HG03558 (cell line): ENCODE data around the gene RHCG.

Experiments used
- ATAC-seq: cut with Tn5 transposase; IDR thresholded peaks from one replicate; pipeline ENCODE4 v1.9.1; 2021; ENCODE audit warnings: moderate number of reproducible peaks; ENCODE audit not compliant: unreplicated experiment; ENCODE audit errors: extremely low read depth

Gene RHCG

GRCh38 chr15:89496155-89497098 lies at the start of gene RHCG:
Gene RHCG, minus strand, starts transcription at chr15:89496583. Its CDS starts 39 bp downstream, at chr15:89496544.
- ATAC-seq, result no peak

DNA sequence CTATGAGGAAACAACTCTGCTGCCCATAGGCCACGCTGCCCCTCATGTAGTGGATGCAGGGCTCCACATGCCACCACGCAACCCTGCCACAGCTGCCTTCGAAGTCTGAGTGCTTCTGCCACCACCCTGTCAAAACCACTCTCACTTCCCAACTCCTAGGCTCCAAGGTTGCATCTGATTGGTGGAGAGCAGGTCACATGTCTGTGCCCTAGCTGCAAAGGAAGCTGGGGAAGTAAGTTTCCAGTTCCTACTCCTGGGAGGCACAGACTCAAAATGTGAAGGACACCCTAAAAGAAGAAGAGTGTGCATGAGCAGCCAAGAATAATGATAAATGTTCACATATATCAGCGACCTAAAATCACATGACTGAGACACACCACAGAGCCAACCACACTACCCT lies 47.0 kb upstream of the RHCG start:
- ATAC-seq, result no peak

DNA sequence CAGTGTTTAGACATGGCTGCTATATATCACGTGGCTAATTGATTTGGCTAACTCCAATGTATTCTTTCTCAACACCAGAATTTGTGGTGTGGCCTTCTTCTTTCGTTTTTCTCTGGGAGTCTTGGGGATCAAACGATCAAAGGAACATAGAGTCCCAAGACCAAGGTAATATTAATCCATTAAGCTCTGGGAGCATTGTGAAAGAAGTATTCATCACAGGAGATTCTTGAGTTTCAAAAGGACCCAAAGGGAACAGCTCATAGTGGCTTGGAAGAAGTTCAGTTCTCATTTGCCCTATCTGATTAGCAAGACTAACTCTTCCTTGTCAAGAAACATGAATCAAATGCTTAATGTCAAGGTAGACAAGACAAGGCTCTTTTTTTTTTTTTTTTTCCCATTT lies 46.0 kb upstream of the RHCG start:
- ATAC-seq, result no peak

GRCh38 chr15:89539027-89539426 lies 42.6 kb upstream of the RHCG start:
- ATAC-seq, result no peak

- no peak for ATAC-seq
Measured at GRCh38 chr15:89533861-89534544, 37.6 kb upstream of the RHCG start.

DNA sequence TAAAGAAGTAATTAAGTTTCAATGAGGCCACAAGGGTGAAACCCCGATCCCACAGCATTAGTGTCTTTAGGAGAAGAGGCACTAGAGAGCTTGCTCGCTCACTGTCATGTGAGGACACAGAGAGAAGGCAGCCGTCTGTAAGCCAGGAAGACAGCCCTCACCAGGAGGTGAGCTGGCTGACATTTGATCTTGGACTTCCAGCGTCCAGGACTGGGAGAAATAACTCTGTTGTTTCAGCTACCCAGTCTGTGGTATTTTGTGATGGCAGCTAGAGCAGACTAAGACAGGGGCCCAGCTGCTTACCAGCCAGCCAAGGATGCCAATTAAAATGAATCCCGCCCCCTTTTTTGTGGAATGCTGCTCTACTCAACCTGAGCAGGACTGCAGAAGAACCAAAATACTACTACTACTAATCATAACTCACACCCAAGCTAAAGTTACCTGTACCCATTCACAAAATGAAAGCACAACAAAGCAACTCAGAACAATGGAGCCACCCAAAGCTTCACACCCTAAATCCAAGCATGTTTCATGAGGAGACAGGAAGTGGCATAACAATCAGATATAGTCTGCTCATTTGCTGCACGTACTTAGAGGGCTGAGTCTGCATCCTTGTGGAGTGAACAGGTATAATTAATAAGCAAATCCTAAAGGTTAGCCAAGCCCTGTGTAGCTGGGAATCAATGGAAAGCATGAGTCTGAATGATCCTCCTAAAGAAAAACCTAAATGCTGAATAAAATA lies 35.6 kb upstream of the RHCG start:
- no peak for ATAC-seq

DNA sequence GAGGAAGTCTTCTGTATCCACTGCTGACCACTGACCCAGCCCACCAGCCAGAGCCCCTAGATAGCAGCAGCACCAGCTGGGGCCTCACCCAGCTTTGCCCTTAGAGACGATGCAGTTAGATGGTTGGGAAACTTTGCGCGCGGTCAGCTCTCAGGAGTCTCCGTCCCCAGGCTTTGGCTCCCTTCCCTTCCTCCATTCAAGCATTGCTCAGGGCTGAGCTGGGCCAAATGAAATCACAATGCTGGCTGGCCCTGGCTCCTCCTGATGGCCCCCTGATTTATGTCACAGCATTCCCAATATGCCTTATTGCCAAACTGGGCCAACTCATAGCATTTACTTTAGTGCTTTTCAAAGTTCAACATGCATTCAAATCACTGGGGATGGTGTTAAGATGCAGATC lies 34.6 kb upstream of the RHCG start:
- no peak for ATAC-seq

DNA sequence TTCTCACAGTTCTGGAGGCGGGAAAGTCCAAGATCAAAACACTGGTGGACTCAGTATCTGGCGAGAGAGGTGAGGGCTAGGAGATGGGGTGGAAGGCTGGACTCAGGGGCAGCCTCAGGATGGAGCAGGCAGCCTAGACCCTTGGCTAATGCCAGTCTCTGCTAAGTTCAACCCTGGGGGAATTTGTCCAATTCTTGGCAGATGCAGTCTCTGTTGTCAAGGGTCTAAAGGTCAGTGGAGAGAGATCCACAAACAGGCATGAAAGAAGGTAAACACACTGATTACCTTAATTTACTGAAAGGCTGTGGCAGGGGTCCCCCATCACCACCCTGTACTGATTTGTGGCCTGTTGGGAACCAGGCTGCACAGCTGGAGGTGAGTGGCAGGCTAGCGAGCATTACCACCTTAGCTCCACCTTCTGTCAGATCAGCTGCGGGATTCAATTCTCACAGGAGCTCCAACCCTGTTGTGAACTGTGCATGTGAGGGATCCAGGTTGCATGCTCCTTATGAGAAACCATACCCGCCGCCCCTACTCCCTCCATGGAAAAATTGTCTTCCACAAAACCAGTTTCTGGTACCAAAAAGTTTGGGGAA lies 32.5 kb upstream of the RHCG start:
- no peak for ATAC-seq

GRCh38 chr15:89526601-89527441 lies 30.4 kb upstream of the RHCG start:
- no peak for ATAC-seq

DNA sequence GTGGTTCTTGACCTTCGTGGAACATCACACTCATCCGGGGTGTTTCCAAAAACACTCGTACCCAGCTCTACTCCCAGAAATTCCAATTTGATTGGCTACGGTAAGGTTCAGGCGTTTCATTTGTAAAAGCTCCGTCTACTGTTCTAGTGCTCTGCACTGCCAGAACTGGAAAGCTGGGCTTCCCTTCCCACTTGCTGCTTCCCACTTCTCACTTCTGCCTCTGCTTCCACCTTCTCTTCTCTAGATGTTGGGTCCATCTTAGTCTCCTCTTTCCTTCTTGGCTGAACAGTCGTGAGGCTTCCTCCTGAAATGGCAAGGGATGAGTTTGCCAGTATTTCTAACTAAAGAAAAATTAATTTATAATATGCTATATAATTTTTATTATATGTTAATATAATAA lies 29.8 kb upstream of the RHCG start:
- ATAC-seq, result no peak

GRCh38 chr15:89524184-89524583 lies 27.8 kb upstream of the RHCG start:
- ATAC-seq, result no peak

DNA sequence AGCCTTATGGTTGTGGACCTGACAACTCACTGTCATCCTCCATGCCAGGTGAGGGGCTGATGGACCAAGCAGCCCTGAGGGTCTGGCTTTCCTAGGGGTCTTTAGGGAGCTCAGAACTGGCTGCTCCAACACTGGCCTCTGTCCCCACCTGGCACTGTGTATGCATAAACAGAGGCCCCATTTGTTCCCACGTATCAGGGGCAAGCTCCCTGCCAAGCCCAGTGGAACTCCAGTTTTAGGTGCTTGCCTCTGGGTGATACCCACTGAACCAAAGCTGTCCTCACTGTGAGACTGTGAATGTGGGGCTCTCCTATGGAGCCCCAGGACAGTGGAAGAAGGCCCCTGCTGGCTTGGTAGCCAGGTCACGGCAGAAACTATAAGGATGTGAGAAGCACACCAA lies 26.7 kb upstream of the RHCG start:
- no peak for ATAC-seq

DNA sequence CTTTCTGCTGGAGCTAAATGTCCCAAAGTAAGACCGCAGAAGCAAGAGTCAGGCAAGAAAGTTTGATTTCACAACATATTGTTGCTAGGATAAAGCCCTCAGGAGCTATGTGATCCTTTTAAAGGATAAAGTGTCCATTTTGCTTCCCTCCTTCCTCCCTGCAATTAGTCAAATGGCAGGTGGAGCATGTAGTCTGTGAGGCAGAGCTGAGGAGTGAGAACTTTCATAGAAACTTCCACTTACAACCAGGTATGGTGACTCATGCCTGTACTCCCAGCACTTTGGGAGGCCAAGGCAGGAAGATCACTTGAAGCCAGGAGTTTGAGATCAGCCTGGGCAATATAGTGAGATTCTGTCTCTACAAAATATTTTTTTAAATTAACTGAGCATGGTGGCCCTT lies 25.2 kb upstream of the RHCG start:
- ATAC-seq, result no peak

DNA sequence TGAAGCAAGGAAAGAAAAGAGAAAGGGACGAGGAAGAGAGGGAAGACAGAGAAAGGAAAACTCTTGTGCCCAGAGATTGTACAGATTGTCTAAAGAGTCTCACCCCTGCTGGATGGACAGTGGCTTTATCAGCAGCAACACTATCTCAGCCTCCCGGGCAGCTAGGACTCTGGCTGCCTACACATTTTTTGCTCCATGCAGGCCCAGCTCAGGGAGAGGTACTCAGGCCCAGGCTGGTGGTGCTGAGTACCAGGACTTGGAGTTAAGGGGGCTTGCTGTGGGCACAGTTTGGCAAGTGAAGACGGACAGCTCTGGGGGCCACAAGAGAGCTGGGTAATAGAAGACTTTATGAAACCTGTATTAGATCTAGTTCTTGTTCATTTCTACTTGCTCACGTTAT lies 19.1 kb upstream of the RHCG start:
- no peak for ATAC-seq

GRCh38 chr15:89514596-89515406 lies 18.4 kb upstream of the RHCG start:
- no peak for ATAC-seq

- ATAC-seq, result no peak
Measured at GRCh38 chr15:89514186-89514585, 17.8 kb upstream of the RHCG start.

DNA sequence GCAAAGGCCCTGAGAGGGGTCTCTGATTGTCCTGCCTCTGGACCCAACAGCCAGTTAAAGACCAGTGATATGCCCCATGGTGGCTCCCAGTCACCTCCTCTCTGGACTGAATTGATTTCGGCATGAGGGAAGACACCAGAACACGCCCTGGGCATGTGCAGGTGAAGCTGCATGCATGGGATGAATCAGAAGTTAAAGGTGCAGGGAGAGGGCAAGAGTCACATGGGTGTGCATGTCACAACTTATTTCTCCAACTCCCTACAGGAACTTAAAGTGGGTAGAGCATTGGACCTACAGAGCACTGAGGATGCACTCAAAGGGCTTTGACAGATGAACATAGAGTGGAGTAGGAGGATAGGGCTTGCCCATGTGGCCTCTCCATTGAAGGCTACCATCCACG lies 16.9 kb upstream of the RHCG start:
- no peak for ATAC-seq

DNA sequence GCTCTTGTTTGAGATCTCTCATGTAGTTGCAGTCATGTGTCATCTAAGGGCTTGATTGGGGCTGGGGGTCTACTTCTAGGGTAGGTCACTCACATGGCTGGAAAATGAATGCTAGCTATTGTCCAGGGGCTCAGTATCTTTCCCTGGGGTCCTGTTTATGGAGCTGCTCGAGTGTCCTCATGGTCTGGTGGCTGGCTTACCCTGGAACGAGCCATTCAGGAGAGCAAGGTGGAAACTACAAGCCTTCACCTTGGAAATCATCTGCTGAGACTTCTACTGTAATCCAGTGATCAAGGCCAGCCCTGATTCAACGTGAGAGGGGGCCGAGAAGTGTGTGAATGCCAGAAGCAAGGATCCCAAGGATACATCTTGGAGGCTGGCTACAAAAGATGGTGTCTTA lies 16.2 kb upstream of the RHCG start:
- ATAC-seq, result no peak
